Panc1 (cell line): Measurements from ENCODE around the gene CNNM2. TPM values are rescaled to one million over a fixed set of nuclear protein-coding genes. Genes with fewer than 3 reads are reported as not detected.

Experiments
- ATAC-seq: fragments of 200-7000 bp; cut with Tn5 transposase; 2 replicates; pipeline ENCODE4 v1.9.1; 2020; ENCODE audit warnings: mild to moderate bottlenecking, moderate library complexity
- BruUV-seq: library from RNA; stranded (reverse); fragments of 400-500 nt; replicated peaks from 2 replicates; lab custom pipeline; 2021; lab: Mats Ljungman, UMichigan
- CTCF ChIA-PET: fragments of 300-600 bp; sonication (Branson Sonifier 250); formaldehyde crosslinking; loops from one replicate; lab custom pipeline; 2022; ENCODE audit warnings: antibody characterized with exemption; lab: Charles Lee
- POLR2A ChIA-PET: fragments of 300-600 bp; sonication (Branson Sonifier 250); formaldehyde crosslinking; loops from one replicate; lab custom pipeline; 2022; ENCODE audit warnings: antibody characterized with exemption; lab: Charles Lee
- DNase-seq: peaks from one replicate; pipeline ENCODE4 v3.0.0-alpha.2; 2010; ENCODE audit warnings: low read depth, low spot score
- H3K27ac ChIP-seq: 2 replicates; pipeline ENCODE4 v1.5.1; 2011; ENCODE audit warnings: mild to moderate bottlenecking, low read length, inconsistent platforms
- H3K27me3 ChIP-seq: fragments of 200-500 bp; sonication (Bioruptor generic); 2 replicates; pipeline ENCODE4 v1.6.0; 2014; ENCODE audit warnings: low read length, inconsistent platforms; ENCODE audit not compliant: control insufficient read depth, insufficient read depth
- H3K36me3 ChIP-seq: fragments of 200-500 bp; sonication (Bioruptor generic); 2 replicates; pipeline ENCODE4 v1.5.1; 2014; ENCODE audit warnings: inconsistent platforms, mild to moderate bottlenecking, low read length, moderate library complexity; ENCODE audit not compliant: control insufficient read depth, insufficient read depth
- H3K4me1 ChIP-seq: 2 replicates; pipeline ENCODE4 v1.5.1; 2011; ENCODE audit warnings: inconsistent platforms, mild to moderate bottlenecking, low read length, moderate library complexity; ENCODE audit not compliant: control insufficient read depth, insufficient read depth
- H3K4me3 ChIP-seq, 2 experiments: 2 replicates each; pipeline ENCODE4 v1.5.1; 2011 to 2012; ENCODE audit warnings: low read depth in 2 of 2, low read length in 2 of 2, mild to moderate bottlenecking in 2 of 2, inconsistent platforms in 1 of 2, moderate library complexity in 1 of 2
- H3K9me3 ChIP-seq: fragments of 200-500 bp; sonication (Bioruptor generic); 2 replicates; pipeline ENCODE4 v1.5.1; 2014; ENCODE audit warnings: low read depth, mild to moderate bottlenecking, inconsistent platforms, low read length, moderate library complexity; ENCODE audit not compliant: control insufficient read depth, insufficient read depth
- POLR2AphosphoS5 ChIP-seq: IDR thresholded peaks from 2 replicates; pipeline ENCODE4 v1.6.1; 2012; ENCODE audit warnings: mild to moderate bottlenecking, low read depth, low read length, moderate library complexity
- SIN3A ChIP-seq: IDR thresholded peaks from 2 replicates; pipeline ENCODE4 v1.6.1; 2012; ENCODE audit warnings: low read depth, mild to moderate bottlenecking, low read length, moderate library complexity, borderline replicate concordance; ENCODE audit not compliant: insufficient read depth
- TCF7L2 ChIP-seq: IDR thresholded peaks from 2 replicates; pipeline ENCODE4 v1.6.1; 2011; ENCODE audit warnings: mild to moderate bottlenecking, low read depth, low read length, inconsistent platforms
- in situ Hi-C: cut with HindIII; loops from 2 replicates; pipeline ENCODE4 v1.10.0; 2016; ENCODE audit warnings: low sequenced_read_pairs, low pct_unique_long_range_greater_than_20kb
- intact Hi-C: fragments of 100-400 bp; cut with micrococcal nuclease; formaldehyde crosslinking; loops from one replicate; pipeline ENCODE4 v1.10.0; 2022; ENCODE audit not compliant: unreplicated experiment
- total RNA-seq: library from RNA; stranded (reverse); gene quantifications from one replicate; pipeline ENCODE4 v1.2.1, GENCODE V29; 2021; ENCODE audit not compliant: unreplicated experiment
- TF ChIP-seq, protein P1 (sequence below): fragments of 450-650 bp; IDR thresholded peaks from 2 replicates; pipeline ENCODE4 v1.5.1; 2017; ENCODE audit warnings: mild to moderate bottlenecking
- TF ChIP-seq, protein P2 (sequence below), 2 experiments: IDR thresholded peaks; 2 replicates each; pipeline ENCODE4 v1.6.1; 2011 to 2012; ENCODE audit warnings: low read depth in 2 of 2, control low read depth in 1 of 2, low read length in 1 of 2, mild to moderate bottlenecking in 1 of 2, moderate library complexity in 1 of 2; ENCODE audit not compliant: insufficient read depth in 1 of 2

Gene CNNM2
- total RNA-seq, 1 experiment from 2014 or later, result 27.1 TPM

DNA sequence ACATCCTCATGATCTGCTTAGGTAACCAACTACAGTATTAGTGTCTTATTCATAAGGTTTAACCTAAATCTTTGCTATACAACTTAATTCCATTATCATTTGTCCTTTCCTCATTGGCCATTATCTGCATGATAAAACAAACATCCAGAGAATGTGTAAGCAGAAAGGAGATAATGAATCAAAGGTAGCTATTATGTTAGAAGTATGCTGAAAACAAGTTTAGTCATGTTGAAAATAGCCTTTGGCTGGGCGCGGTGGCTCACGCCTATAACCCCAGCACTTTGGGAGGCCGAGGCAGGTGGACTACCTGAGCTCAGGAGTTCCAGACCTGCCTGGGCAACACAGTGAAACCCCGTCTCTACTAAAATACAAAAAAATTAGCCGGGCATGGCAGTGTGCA lies 196.8 kb downstream of the CNNM2 start:
- ATAC-seq (no peak), DNase-seq (no peak)
- Histone ChIP-seq H3K36me3 (peaks cover 2% of the 10 kb centered on the region; the same call in 1 of the 2 replicates), H3K4me3 (no peak overlapping the region), H3K9me3 (no peaks in the 10 kb centered on the region), H3K27me3 (no peaks in the 10 kb centered on the region), H3K4me1 (peaks cover 17% of the 10 kb centered on the region), H3K27ac (no peak overlapping the region)
- ChIA-PET CTCF (no interaction called here), POLR2A (no interaction called here)
- in situ Hi-C loops, result no loop called here
- no TSS peak for BruUV-seq
- intact Hi-C loops, result loop anchor here (10.0 kb wide), 1 partner anchor 130 kb away; the partner anchor contains the start of gene RPEL1
- TF ChIP-seq SIN3A (no peak), TCF7L2 (no peak), POLR2AphosphoS5 (no peak)
- TF ChIP-seq, protein P1, sequence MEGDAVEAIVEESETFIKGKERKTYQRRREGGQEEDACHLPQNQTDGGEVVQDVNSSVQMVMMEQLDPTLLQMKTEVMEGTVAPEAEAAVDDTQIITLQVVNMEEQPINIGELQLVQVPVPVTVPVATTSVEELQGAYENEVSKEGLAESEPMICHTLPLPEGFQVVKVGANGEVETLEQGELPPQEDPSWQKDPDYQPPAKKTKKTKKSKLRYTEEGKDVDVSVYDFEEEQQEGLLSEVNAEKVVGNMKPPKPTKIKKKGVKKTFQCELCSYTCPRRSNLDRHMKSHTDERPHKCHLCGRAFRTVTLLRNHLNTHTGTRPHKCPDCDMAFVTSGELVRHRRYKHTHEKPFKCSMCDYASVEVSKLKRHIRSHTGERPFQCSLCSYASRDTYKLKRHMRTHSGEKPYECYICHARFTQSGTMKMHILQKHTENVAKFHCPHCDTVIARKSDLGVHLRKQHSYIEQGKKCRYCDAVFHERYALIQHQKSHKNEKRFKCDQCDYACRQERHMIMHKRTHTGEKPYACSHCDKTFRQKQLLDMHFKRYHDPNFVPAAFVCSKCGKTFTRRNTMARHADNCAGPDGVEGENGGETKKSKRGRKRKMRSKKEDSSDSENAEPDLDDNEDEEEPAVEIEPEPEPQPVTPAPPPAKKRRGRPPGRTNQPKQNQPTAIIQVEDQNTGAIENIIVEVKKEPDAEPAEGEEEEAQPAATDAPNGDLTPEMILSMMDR, result no peak
- TF ChIP-seq, protein P2, sequence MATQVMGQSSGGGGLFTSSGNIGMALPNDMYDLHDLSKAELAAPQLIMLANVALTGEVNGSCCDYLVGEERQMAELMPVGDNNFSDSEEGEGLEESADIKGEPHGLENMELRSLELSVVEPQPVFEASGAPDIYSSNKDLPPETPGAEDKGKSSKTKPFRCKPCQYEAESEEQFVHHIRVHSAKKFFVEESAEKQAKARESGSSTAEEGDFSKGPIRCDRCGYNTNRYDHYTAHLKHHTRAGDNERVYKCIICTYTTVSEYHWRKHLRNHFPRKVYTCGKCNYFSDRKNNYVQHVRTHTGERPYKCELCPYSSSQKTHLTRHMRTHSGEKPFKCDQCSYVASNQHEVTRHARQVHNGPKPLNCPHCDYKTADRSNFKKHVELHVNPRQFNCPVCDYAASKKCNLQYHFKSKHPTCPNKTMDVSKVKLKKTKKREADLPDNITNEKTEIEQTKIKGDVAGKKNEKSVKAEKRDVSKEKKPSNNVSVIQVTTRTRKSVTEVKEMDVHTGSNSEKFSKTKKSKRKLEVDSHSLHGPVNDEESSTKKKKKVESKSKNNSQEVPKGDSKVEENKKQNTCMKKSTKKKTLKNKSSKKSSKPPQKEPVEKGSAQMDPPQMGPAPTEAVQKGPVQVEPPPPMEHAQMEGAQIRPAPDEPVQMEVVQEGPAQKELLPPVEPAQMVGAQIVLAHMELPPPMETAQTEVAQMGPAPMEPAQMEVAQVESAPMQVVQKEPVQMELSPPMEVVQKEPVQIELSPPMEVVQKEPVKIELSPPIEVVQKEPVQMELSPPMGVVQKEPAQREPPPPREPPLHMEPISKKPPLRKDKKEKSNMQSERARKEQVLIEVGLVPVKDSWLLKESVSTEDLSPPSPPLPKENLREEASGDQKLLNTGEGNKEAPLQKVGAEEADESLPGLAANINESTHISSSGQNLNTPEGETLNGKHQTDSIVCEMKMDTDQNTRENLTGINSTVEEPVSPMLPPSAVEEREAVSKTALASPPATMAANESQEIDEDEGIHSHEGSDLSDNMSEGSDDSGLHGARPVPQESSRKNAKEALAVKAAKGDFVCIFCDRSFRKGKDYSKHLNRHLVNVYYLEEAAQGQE (IDR thresholded peaks at IDR 0.05; ENCODE audit: insufficient read depth in 1 of 2, low read depth in 2 of 2, low read length in 1 of 2), result no peak

DNA sequence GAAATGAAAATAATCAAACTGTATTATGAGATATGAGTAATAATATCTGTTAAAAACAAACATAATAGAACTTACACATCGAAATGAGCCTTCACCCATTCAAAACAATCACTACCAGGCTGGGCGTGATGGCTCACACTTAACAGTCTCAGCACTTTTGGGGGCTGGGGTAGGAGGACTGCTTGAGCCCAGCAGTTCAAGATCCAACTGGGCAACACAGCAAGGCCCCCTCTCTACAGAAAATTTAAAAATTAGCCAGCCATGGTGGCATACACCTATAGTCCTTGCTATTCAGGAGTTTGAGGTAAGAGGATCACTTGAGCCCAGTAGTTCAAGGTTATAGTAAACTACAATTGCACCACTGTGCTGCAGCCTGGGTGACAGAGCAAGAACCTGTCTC lies 199.2 kb downstream of the CNNM2 start:
- Histone ChIP-seq H3K36me3 (no peaks in the 10 kb centered on the region), H3K27ac (no peak overlapping the region), H3K27me3 (no peaks in the 10 kb centered on the region), H3K4me1 (peaks cover 13% of the 10 kb centered on the region), H3K9me3 (no peaks in the 10 kb centered on the region), H3K4me3 (no peak overlapping the region)
- 0 out of 2 replicates have a peak, but pooled peaks have one; percentile 50 for ATAC-seq
- ChIA-PET POLR2A (interaction anchor here (1.1 kb wide), 1 partner anchor 42 kb away, joined by 5 read pairs; no protein-coding TSS in a partner anchor), CTCF (no interaction called here)
- TF ChIP-seq POLR2AphosphoS5, result no peak
- no peak for TF ChIP-seq TCF7L2
- TF ChIP-seq, protein P1, result no peak
- TF ChIP-seq, protein P2 (IDR thresholded peaks at IDR 0.05; ENCODE audit: insufficient read depth in 1 of 2, low read depth in 2 of 2, low read length in 1 of 2), result no peak
- TF ChIP-seq SIN3A, result no peak
- in situ Hi-C loops (no loop called here), intact Hi-C loops (loop anchor here (10.0 kb wide), 1 partner anchor 128 kb away; the partner anchor contains the start of gene RPEL1)
- DNase-seq, result no peak
- BruUV-seq, result no TSS peak
